Heart left ventricle (tissue), 16 donors: Measurements from ENCODE around the gene NAPSA. TPM values are rescaled to one million over a fixed set of nuclear protein-coding genes. Genes with fewer than 3 reads are reported as not detected.

Experiments
- ATAC-seq, 4 donors: fragments of 200-7000 bp; cut with Tn5 transposase; one replicate each; pipeline ENCODE4 v1.9.1; 2020 to 2022; ENCODE audit warnings: moderate library complexity in 4 of 4, mild to moderate bottlenecking in 3 of 4, moderate number of reproducible peaks in 1 of 4
- DNase-seq, 5 donors: peaks; one replicate each; pipeline ENCODE4 v3.0.0-alpha.2; 2020
- H3K27ac ChIP-seq, 12 donors: fragments of 200-600 bp; sonication (generic) in 4 of 12; one replicate each; pipeline versions ENCODE4 v1.5.0 to v1.8.0; 2016 to 2022; ENCODE audit warnings: mild to moderate bottlenecking in 2 of 12
- H3K27me3 ChIP-seq, 9 donors: fragments of 200-600 bp; sonication (generic) in 2 of 9; one replicate each; pipeline versions ENCODE4 v1.5.1 to v1.8.0; 2016 to 2022; ENCODE audit warnings: mild to moderate bottlenecking in 3 of 9
- H3K36me3 ChIP-seq, 9 donors: fragments of 200-600 bp; sonication (generic) in 2 of 9; one replicate each; pipeline versions ENCODE4 v1.5.0 to v1.8.0; 2018 to 2022; ENCODE audit warnings: mild to moderate bottlenecking in 2 of 9
- H3K4me1 ChIP-seq, 12 donors: fragments of 200-600 bp; sonication (generic) in 4 of 12; one replicate each; pipeline versions ENCODE4 v1.5.0 to v1.8.0; 2016 to 2022; ENCODE audit warnings: mild to moderate bottlenecking in 3 of 12
- H3K4me3 ChIP-seq, 12 donors: fragments of 200-600 bp; sonication (generic) in 4 of 12; one replicate each; pipeline versions ENCODE4 v1.5.0 to v1.8.0; 2017 to 2022; ENCODE audit warnings: mild to moderate bottlenecking in 9 of 12, moderate library complexity in 4 of 12
- H3K9me3 ChIP-seq, 12 donors: fragments of 200-600 bp; sonication (generic) in 4 of 12; one replicate each; pipeline versions ENCODE4 v1.5.0 to v1.8.0; 2016 to 2022; ENCODE audit warnings: mild to moderate bottlenecking in 1 of 12
- CTCF ChIP-seq, 12 donors: fragments of 200-600 bp; sonication (generic) in 4 of 12; IDR thresholded peaks; one replicate each; pipeline versions ENCODE4 v1.5.0 to v1.8.0; 2018 to 2022; ENCODE audit warnings: antibody characterized with exemption in 12 of 12, mild to moderate bottlenecking in 5 of 12
- POLR2A ChIP-seq, 2 donors: fragments of 450-650 bp; IDR thresholded peaks; one replicate each; pipeline ENCODE4 v1.6.1; 2017; ENCODE audit warnings: antibody characterized with exemption in 2 of 2, mild to moderate bottlenecking in 2 of 2, moderate library complexity in 2 of 2
- WGBS, 4 donors: extraction: QIAGEN DNeasy Blood & Tissue Kit in 2 of 4; methylation state at CpG; one replicate each; pipeline versions ENCODE4 v1.1.5 to v1.1.7; 2013 to 2018; 5-methylcytosine and 5-hydroxymethylcytosine counted together
- intact Hi-C, 10 donors: fragments of 100-400 bp; cut with DNase I; formaldehyde crosslinking; loops; one replicate each; pipeline versions ENCODE4 v1.11.1 to v1.14.2; 2022
- polyA plus RNA-seq, 2 donors: library from polyadenylated mRNA; stranded (reverse); fragments of 200-250 nt; gene quantifications; one replicate each; pipeline ENCODE4 v1.2.3, GENCODE V29; 2013
- total RNA-seq, 9 donors: library from RNA; depleted of rRNA in 2 of 9; stranded (reverse); fragments of >200 nt in 2 of 9; fragmentation: NEBNext Ultra II Directional in 3 of 9; extraction: Animal tissue kit (Norgen Biotek cat#: 25700) in 3 of 9; gene quantifications; one replicate each; pipeline versions ENCODE4 v1.1.0 to v1.2.4, GENCODE V29; 2016 to 2023
- donor health status: ischemic (EF 13 %, LVEDD 7.1; RV severe dilation, severe dysfunction).
- donor health status: healthy with polysubstance abuse.
- donor health status: DM: no; HTN: yes; CAD: no.
- donor health status: DM: no; HTN: no; CAD: no.
- donor health status: ischemic (EF 25% LVEDD 6.9; RV normal size, moderate dysfunction).
- donor health status: ischemic (EF 25% LVEDD 5.7; RV mildly dilated, moderate dysfunction).
- donor health status: healthy.
- donor health status: DM: yes; HTN: yes; CAD: no.
- donor health status: ischemic (EF 35%, LVEDD 5.7; RV mildly dilated, moderate dysfunction).
- donor health status: nonischemic (EF 11% LVEDD 7.7; RV severe dilation, severe dysfunction).
- donor health status: DM: yes; HTN: yes; CAD: no.
- donor health status: PGD.
- donor health status: ischemic (EF 29% LVEDD 5.4; RV normal size, mild dysfunction).
- donor health status: nonischemic (EF 23%, LVEDD 6.1; RV moderate dilation, normal function).

The NAPSA gene
- total and polyA plus RNA-seq, 11 donors = 0.28 to 0.89 (median 0.62) TPM; not detected in 5

DNA sequence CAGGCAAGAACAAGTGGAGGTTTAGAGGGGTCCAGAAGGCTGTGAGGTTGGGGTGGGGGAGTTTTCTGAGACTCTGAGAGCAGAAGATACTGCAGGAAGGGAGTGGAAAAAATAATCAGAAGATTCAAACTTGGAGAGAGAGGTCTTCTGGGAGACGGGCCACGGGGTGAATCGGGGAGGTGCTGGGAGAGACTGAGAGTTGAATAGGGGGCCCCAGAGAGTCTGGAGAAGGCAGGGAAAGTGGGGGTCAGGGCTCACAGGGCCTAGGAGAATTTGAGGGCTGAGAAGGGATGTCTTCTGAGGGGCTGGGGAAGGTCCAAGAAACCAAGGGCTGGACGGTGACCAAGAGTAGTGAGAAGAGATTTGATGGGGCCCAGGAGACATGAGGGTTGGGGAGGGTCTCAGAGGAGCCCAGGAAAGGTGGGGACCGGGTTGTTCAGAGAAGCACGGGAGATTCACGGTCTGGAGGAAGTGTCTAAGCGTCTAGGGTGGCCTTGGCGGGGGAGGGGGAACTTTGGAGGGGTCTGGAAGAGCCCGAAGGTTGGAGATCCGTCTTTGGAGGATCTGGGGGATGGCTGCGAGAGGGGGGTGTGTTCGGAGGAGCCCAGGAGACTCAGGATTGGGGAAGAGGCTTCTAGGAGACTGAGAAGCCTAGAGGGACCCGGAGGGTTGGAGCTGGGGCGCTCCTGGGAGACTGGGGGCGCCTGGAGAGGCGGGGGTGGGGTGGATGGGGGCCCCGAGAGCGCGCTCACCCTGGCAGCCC is 37.8 kb downstream of the NAPSA start:
- 16 to 31% (median 21%) methylated on average over 14 to 20 of the region's 20 CpGs for WGBS, 4 donors
- H3K4me1 ChIP-seq = peaks cover 0 to 44% (median 18%) of the 10 kb centered on the region in 12 donors
- intact Hi-C loops = loop anchor here in 1 of 10 donors (5.0 to 10.0 kb wide), 2 partner anchors 160 to 183 kb away; no protein-coding TSS in a partner anchor

GRCh38 chr19:50327013-50327412 is 38.4 kb downstream of the NAPSA start:
- Histone ChIP-seq H3K4me3 (no peak overlapping the region), H3K4me1 (peaks cover 0 to 39% (median 18%) of the 10 kb centered on the region in 12 donors), H3K36me3 (no peaks in the 10 kb centered on the region), H3K27me3 (peaks cover 2 to 52% (median 16%) of the 10 kb centered on the region in 9 donors), H3K27ac (no peak overlapping the region), H3K9me3 (no peaks in the 10 kb centered on the region)
- TF ChIP-seq CTCF (IDR thresholded peaks at IDR 0.05) = no peak
- TF ChIP-seq POLR2A (IDR thresholded peaks at IDR 0.05) = no peak
- intact Hi-C loops = loop anchor here in 1 of 10 donors (5.0 to 10.0 kb wide), 2 partner anchors 160 to 182 kb away; no protein-coding TSS in a partner anchor
- ATAC-seq (no peak), DNase-seq (no peak)
- 41 to 66% (median 48%) methylated on average over 3 to 4 of the region's 4 CpGs for WGBS, 4 donors

More for the DNA sequence above, 37.8 kb downstream of the NAPSA start:
- Histone ChIP-seq H3K27me3 (peaks cover 2 to 58% (median 19%) of the 10 kb centered on the region in 9 donors), H3K9me3 (no peaks in the 10 kb centered on the region), H3K36me3 (no peaks in the 10 kb centered on the region), H3K4me3 (peak overlapping the region in 1 of 12 donors; percentile 45), H3K27ac (no peak overlapping the region)
- DNase-seq (no peak), ATAC-seq (no peak)
- no peak for TF ChIP-seq POLR2A (IDR thresholded peaks at IDR 0.05)
- no peak for TF ChIP-seq CTCF (IDR thresholded peaks at IDR 0.05)

DNA sequence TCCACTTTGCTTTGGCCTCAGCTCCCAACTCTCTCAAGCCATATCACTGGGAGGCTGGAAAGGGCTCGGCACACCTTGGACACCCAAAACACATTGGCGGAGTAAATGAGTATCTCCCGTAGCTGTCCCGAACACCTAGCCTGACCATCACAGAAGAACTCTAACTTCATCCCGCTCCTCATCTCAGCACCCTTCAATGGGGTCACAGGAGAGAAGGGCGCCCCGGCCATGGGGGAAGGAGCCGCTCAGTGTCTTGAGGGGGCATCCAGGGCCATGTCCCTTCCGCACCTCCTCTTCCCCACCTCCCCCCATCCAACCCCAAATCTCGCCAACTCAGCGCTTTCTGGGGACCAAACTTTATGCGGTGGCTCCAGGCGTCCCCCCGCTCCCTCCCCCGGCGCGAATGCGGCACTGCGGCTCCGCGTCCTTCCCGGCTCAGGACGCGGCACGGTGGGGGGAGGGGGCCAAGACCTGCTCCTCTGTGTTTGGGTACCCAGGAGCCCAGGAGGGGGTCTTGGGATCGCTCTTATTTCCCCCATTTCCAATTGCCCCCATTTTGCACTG is 39.3 kb downstream of the NAPSA start:
- 1 to 7% (median 3%) methylated on average over 11 to 26 of the region's 26 CpGs for WGBS, 4 donors

More for the DNA sequence above, 39.3 kb downstream of the NAPSA start:
- Histone ChIP-seq H3K4me1 (peaks cover 0 to 39% (median 18%) of the 10 kb centered on the region in 12 donors), H3K27me3 (peaks cover 2 to 46% (median 16%) of the 10 kb centered on the region in 9 donors), H3K4me3 (peak overlapping the region in 8 of 12 donors; percentile 1 to 35 (median 17)), H3K27ac (no peak overlapping the region), H3K9me3 (no peaks in the 10 kb centered on the region), H3K36me3 (no peaks in the 10 kb centered on the region)
- TF ChIP-seq CTCF (IDR thresholded peaks at IDR 0.05) = no peak
- TF ChIP-seq POLR2A (IDR thresholded peaks at IDR 0.05) = no peak
- ATAC-seq (no peak), DNase-seq (peak in 1 of 5 donors; percentile 19)
- intact Hi-C loops = loop anchor here in 1 of 10 donors (5.0 to 10.0 kb wide), 2 partner anchors 159 to 181 kb away; no protein-coding TSS in a partner anchor
